Transverse colon (tissue), 4 donors: Measurements from ENCODE around the gene NHLH2.

ENCODE experiments used
- EP300 ChIP-seq: sonication (generic); formaldehyde crosslinking; IDR thresholded peaks from one replicate; pipeline ENCODE4 v1.6.1; 2017; ENCODE audit warnings: antibody characterized with exemption, low read depth
- POLR2A ChIP-seq: fragments of 450-650 bp; IDR thresholded peaks from one replicate; pipeline ENCODE4 v1.6.1; 2016; ENCODE audit warnings: antibody characterized with exemption, mild to moderate bottlenecking, moderate library complexity
- POLR2AphosphoS5 ChIP-seq, 3 donors: sonication (generic); formaldehyde crosslinking; IDR thresholded peaks; one replicate each; pipeline ENCODE4 v1.6.1; 2016; ENCODE audit warnings: antibody characterized with exemption in 3 of 3
- TF ChIP-seq, protein P1 (sequence below), 5 experiments: fragments of 200-600 bp in 3 of 5; fragments of 450-650 bp in 2 of 5; sonication (generic) in 3 of 5; IDR thresholded peaks; 1 replicate in 2 of 5; 2 replicates in 3 of 5; pipeline ENCODE4 v1.5.1; 2016 to 2017; ENCODE audit warnings: antibody characterized with exemption in 5 of 5, inconsistent platforms in 3 of 5, mild to moderate bottlenecking in 2 of 5, moderate library complexity in 1 of 5

DNA sequence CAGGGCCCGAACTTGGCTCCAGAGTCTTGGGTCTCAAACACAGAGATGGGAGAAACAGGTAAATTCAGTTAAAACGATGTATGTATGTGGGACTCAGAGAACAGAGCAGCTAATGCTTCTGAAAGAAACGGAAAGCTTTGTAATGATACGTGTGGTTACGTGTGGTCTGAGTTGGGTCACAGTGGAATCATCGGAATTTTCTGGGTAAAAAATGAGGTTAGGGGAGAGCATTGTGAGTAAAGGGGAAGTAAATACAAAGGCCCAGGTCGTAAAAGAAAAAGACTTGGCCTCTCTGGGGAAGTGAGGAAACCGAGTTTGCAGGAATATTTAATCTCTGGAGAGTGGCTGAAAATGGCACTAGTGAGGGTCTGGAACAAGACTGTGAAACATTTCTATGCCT lies 8.3 kb downstream of the NHLH2 start:
- TF ChIP-seq, protein P1, sequence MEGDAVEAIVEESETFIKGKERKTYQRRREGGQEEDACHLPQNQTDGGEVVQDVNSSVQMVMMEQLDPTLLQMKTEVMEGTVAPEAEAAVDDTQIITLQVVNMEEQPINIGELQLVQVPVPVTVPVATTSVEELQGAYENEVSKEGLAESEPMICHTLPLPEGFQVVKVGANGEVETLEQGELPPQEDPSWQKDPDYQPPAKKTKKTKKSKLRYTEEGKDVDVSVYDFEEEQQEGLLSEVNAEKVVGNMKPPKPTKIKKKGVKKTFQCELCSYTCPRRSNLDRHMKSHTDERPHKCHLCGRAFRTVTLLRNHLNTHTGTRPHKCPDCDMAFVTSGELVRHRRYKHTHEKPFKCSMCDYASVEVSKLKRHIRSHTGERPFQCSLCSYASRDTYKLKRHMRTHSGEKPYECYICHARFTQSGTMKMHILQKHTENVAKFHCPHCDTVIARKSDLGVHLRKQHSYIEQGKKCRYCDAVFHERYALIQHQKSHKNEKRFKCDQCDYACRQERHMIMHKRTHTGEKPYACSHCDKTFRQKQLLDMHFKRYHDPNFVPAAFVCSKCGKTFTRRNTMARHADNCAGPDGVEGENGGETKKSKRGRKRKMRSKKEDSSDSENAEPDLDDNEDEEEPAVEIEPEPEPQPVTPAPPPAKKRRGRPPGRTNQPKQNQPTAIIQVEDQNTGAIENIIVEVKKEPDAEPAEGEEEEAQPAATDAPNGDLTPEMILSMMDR (IDR thresholded peaks at IDR 0.05), result no peak
- TF ChIP-seq POLR2A (no peak), EP300 (no peak), POLR2AphosphoS5 (IDR thresholded peaks at IDR 0.05) (no peak)
